HG03378 (cell line): Measurements from ENCODE around the gene TRUB2.
"Not testable (repeated sequence)": the region's sequence is repeated elsewhere in the genome, so short reads cannot be mapped to it uniquely, and the experiment has no call there.

ENCODE experiments used
- ATAC-seq: cut with Tn5 transposase; IDR thresholded peaks from one replicate; pipeline ENCODE4 v1.9.1; 2021; ENCODE audit warnings: mild to moderate bottlenecking, moderate library complexity; ENCODE audit not compliant: unreplicated experiment

TRUB2 gene

GRCh38 chr9:128304136-128304970 lies 17.9 kb downstream of the TRUB2 start:
- ATAC-seq = no peak

GRCh38 chr9:128298535-128299482 lies 23.4 kb downstream of the TRUB2 start:
- ATAC-seq = no peak

GRCh38 chr9:128297221-128297773 lies 24.9 kb downstream of the TRUB2 start:
- ATAC-seq = no peak

GRCh38 chr9:128296340-128297220 lies 25.7 kb downstream of the TRUB2 start:
- no peak for ATAC-seq

GRCh38 chr9:128294142-128294541 lies 28.1 kb downstream of the TRUB2 start:
- no peak for ATAC-seq

- no peak for ATAC-seq
Observed at GRCh38 chr9:128293091-128293490, 29.2 kb downstream of the TRUB2 start.

- no peak for ATAC-seq
Observed at GRCh38 chr9:128292009-128292408, 30.2 kb downstream of the TRUB2 start.

- no peak for ATAC-seq
Observed at GRCh38 chr9:128288273-128289004, 33.8 kb downstream of the TRUB2 start.

- no peak for ATAC-seq
Observed at GRCh38 chr9:128286440-128286839, 35.8 kb downstream of the TRUB2 start.

- ATAC-seq = no peak
Observed at GRCh38 chr9:128285033-128285784, 37.0 kb downstream of the TRUB2 start.

- ATAC-seq = no peak
Observed at GRCh38 chr9:128282500-128282899, 39.7 kb downstream of the TRUB2 start.

- no peak for ATAC-seq
Observed at GRCh38 chr9:128280084-128280622, 42.1 kb downstream of the TRUB2 start.

- ATAC-seq = not testable (repeated sequence)
Observed at GRCh38 chr9:128279088-128280073, 42.9 kb downstream of the TRUB2 start.

- no peak for ATAC-seq
Observed at GRCh38 chr9:128276574-128277270, 45.5 kb downstream of the TRUB2 start.

- ATAC-seq = peak; percentile 94
Observed at GRCh38 chr9:128276008-128276573, 46.2 kb downstream of the TRUB2 start, which contains the start of gene SWI5. Gene SWI5 (plus strand): TSS chr9:128276276.

GRCh38 chr9:128275198-128276007 lies 46.8 kb downstream of the TRUB2 start, which contains the start of gene GOLGA2:
Gene GOLGA2 (minus strand): TSS chr9:128276007. CDS start chr9:128275976, 31 bp downstream.
- peak; percentile 35 for ATAC-seq
